ENCODE results near the gene TSG101.

DNA sequence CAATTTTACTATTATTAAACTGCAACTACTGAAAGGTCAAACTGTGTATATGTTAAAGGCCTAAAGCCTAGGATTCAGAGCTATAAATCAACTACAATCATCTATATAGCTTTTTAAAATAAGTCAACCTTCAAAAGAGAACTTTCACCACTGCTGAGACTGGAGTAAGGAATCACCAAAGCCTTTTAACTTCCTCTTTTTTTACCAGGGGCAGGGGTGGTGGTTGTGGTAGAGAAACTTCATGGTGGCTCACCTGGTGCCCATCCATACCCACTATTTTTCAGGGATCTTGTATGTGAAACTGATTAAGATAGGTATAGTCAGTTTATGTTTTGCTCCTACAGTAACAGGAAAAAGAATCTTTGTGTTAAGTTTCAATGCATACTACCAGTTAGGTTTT lies 31.5 kb downstream of the TSG101 start:
- TF ChIP-seq EGR1 (IDR thresholded peaks at IDR 0.05; ENCODE audit: low read depth in 2 of 2) (no peak), TAF1 (conservative IDR thresholded peaks at IDR 0.05) (no peak), GABPA (IDR thresholded peaks at IDR 0.05 in 1 of 2, conservative IDR thresholded peaks at IDR 0.05 in 1 of 2) (no peak), YY1 (IDR thresholded peaks at IDR 0.05) (no peak), HNF4G (IDR thresholded peaks at IDR 0.05) (no peak), MAX (IDR thresholded peaks at IDR 0.05) (no peak), RAD21 (IDR thresholded peaks at IDR 0.05) (no peak), RXRA (IDR thresholded peaks at IDR 0.05) (no peak), JUND (IDR thresholded peaks at IDR 0.05) (no peak), HNF4A (conservative IDR thresholded peaks at IDR 0.05) (no peak)
- TF ChIP-seq, protein P1, sequence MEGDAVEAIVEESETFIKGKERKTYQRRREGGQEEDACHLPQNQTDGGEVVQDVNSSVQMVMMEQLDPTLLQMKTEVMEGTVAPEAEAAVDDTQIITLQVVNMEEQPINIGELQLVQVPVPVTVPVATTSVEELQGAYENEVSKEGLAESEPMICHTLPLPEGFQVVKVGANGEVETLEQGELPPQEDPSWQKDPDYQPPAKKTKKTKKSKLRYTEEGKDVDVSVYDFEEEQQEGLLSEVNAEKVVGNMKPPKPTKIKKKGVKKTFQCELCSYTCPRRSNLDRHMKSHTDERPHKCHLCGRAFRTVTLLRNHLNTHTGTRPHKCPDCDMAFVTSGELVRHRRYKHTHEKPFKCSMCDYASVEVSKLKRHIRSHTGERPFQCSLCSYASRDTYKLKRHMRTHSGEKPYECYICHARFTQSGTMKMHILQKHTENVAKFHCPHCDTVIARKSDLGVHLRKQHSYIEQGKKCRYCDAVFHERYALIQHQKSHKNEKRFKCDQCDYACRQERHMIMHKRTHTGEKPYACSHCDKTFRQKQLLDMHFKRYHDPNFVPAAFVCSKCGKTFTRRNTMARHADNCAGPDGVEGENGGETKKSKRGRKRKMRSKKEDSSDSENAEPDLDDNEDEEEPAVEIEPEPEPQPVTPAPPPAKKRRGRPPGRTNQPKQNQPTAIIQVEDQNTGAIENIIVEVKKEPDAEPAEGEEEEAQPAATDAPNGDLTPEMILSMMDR (IDR thresholded peaks at IDR 0.05; ENCODE audit: low read depth, low read length, missing input control): no peak
- TF ChIP-seq, protein P2, sequence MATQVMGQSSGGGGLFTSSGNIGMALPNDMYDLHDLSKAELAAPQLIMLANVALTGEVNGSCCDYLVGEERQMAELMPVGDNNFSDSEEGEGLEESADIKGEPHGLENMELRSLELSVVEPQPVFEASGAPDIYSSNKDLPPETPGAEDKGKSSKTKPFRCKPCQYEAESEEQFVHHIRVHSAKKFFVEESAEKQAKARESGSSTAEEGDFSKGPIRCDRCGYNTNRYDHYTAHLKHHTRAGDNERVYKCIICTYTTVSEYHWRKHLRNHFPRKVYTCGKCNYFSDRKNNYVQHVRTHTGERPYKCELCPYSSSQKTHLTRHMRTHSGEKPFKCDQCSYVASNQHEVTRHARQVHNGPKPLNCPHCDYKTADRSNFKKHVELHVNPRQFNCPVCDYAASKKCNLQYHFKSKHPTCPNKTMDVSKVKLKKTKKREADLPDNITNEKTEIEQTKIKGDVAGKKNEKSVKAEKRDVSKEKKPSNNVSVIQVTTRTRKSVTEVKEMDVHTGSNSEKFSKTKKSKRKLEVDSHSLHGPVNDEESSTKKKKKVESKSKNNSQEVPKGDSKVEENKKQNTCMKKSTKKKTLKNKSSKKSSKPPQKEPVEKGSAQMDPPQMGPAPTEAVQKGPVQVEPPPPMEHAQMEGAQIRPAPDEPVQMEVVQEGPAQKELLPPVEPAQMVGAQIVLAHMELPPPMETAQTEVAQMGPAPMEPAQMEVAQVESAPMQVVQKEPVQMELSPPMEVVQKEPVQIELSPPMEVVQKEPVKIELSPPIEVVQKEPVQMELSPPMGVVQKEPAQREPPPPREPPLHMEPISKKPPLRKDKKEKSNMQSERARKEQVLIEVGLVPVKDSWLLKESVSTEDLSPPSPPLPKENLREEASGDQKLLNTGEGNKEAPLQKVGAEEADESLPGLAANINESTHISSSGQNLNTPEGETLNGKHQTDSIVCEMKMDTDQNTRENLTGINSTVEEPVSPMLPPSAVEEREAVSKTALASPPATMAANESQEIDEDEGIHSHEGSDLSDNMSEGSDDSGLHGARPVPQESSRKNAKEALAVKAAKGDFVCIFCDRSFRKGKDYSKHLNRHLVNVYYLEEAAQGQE (IDR thresholded peaks at IDR 0.05): no peak
- TF ChIP-seq, protein P3, sequence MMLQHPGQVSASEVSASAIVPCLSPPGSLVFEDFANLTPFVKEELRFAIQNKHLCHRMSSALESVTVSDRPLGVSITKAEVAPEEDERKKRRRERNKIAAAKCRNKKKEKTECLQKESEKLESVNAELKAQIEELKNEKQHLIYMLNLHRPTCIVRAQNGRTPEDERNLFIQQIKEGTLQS (IDR thresholded peaks at IDR 0.05): no peak

Measured in liver (tissue), 3 donors.